ENCODE results near the gene CATSPER1. TPM values are rescaled to one million over a fixed set of nuclear protein-coding genes. Genes with fewer than 3 reads are reported as not detected.

Gene CATSPER1
- total RNA-seq, 1 donor, result not detected

GRCh38 chr11:65978391-65979238 is 47.7 kb downstream of the CATSPER1 start:
- no peak for DNase-seq (ENCODE audit: low read depth)
- no peak overlapping the region for H3K4me3 ChIP-seq (ENCODE audit: low read depth, low read length)
- TF ChIP-seq CTCF (IDR thresholded peaks at IDR 0.05; ENCODE audit: insufficient read depth, low read length), result no peak

GRCh38 chr11:65977621-65978390 is 48.5 kb downstream of the CATSPER1 start:
- TF ChIP-seq CTCF (IDR thresholded peaks at IDR 0.05; ENCODE audit: insufficient read depth, low read length), result no peak
- DNase-seq (ENCODE audit: low read depth), result no peak
- no peak overlapping the region for H3K4me3 ChIP-seq (ENCODE audit: low read depth, low read length)

- no peak for DNase-seq (ENCODE audit: low read depth)
- no peak for TF ChIP-seq CTCF (IDR thresholded peaks at IDR 0.05; ENCODE audit: insufficient read depth, low read length)
- no peak overlapping the region for H3K4me3 ChIP-seq (ENCODE audit: low read depth, low read length)
These were observed 49.8 kb downstream of the CATSPER1 start for GRCh38 chr11:65976216-65977176.

DNA sequence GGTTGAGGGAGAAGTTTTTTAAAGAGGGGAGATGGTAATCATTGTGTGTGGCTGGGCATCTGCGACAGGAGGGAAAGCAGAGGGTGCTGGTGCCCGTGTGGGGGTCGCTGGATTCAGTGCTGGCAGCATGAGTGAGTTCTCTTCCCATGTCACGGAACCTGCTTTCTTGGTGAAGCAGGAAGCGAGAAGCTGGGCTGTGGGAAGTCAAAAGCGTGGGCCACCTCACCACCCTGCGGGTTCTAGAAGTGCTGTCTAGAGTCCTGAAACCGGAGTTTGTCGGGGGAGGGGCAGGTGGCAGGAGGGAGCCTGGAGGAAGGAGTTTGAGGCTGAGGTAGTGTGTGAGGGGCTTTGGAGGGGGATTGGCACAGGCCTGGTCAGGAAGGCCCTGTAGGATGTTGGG is 50.5 kb downstream of the CATSPER1 start:
- no peak for TF ChIP-seq CTCF (IDR thresholded peaks at IDR 0.05; ENCODE audit: insufficient read depth, low read length)
- DNase-seq (ENCODE audit: low read depth), result no peak
- no peak overlapping the region for H3K4me3 ChIP-seq (ENCODE audit: low read depth, low read length)

DNA sequence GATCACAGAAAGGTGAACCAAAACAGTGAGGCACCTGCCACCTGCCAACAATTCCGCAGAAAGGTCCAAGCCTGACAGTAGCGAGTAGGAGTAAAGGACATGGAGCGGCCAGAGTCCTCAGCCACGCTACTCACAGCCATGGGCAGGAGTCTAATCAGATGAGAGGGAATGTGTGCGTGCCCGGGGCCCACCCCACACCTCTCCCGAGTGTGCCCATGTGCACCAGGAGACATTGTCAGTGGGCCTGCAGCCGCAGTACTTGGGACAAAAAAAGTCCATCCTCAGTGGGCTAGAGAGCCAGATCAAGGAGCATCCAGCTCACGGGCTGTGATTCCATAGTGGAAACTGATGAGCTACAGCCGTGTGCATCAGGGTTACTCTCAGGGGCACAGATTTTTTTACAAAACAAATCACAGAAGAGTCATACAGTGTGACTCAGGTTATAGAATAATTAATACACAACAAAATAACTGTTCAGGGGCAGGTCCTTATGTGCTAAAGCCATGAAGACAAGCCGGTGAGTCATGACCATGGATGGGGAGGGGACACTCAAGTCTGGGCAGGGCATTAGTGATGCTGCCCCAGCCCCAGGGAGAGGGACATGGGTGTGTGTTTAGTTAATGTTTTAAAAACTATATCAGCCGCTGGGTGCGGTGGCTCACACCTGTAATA is 52.7 kb downstream of the CATSPER1 start:
- no peak for TF ChIP-seq CTCF (IDR thresholded peaks at IDR 0.05; ENCODE audit: insufficient read depth, low read length)
- no peak overlapping the region for H3K4me3 ChIP-seq (ENCODE audit: low read depth, low read length)
- DNase-seq (ENCODE audit: low read depth), result no peak

DNA sequence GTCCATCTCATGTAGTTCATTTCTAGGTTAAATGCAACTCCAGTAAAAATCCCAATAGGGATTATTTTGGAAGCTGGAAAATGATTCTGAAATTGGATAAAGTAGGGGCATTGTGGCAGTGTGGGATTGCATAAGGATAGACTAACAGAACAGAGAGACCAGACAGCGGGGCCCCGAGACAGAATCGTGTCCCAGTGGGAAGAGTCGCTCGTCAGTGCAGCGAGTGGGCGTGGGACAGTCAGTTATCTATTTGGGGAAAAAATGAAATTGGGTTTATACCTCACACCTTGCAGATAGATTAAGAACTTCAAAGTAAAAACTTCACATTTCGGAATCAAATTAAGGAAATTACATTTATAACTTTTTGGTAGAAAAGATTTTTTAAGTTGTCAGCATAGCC is 54.2 kb downstream of the CATSPER1 start:
- no peak for DNase-seq (ENCODE audit: low read depth)
- no peak overlapping the region for H3K4me3 ChIP-seq (ENCODE audit: low read depth, low read length)
- TF ChIP-seq CTCF (IDR thresholded peaks at IDR 0.05; ENCODE audit: insufficient read depth, low read length), result no peak

Data from fibroblast of the aortic adventitia (primary cell).